Measurements from ENCODE around the gene PDHA1.

PDHA1 gene

GRCh38 chrX:19388741-19389140, 45.0 kb downstream of the PDHA1 start:
- H3K27me3 ChIP-seq (ENCODE audit: insufficient read depth, low read depth, severe bottlenecking), result peaks cover 19% of the 10 kb centered on the region
- H3K4me3 ChIP-seq (ENCODE audit: low read depth, low read length), result no peak overlapping the region
- H3K36me3 ChIP-seq, result no peaks in the 10 kb centered on the region
- no peak for DNase-seq
- no peak overlapping the region for H3K27ac ChIP-seq
- no peak for TF ChIP-seq CTCF (IDR thresholded peaks at IDR 0.05; ENCODE audit: low read depth, low read length)
- H3K9me3 ChIP-seq (ENCODE audit: severe bottlenecking), result peaks cover 2% of the 10 kb centered on the region

GRCh38 chrX:19389227-19389845, 45.6 kb downstream of the PDHA1 start:
- Histone ChIP-seq H3K9me3 (ENCODE audit: severe bottlenecking) (peaks cover 2% of the 10 kb centered on the region), H3K27ac (no peak overlapping the region), H3K4me3 (ENCODE audit: low read depth, low read length) (no peak overlapping the region), H3K36me3 (no peaks in the 10 kb centered on the region), H3K27me3 (ENCODE audit: insufficient read depth, low read depth, severe bottlenecking) (peaks cover 23% of the 10 kb centered on the region)
- DNase-seq, result no peak
- no peak for TF ChIP-seq CTCF (IDR thresholded peaks at IDR 0.05; ENCODE audit: low read depth, low read length)

GRCh38 chrX:19392078-19392477, 48.4 kb downstream of the PDHA1 start:
- DNase-seq, result no peak
- Histone ChIP-seq H3K9me3 (ENCODE audit: severe bottlenecking) (no peaks in the 10 kb centered on the region), H3K27ac (no peak overlapping the region), H3K4me3 (ENCODE audit: low read depth, low read length) (no peak overlapping the region), H3K36me3 (no peaks in the 10 kb centered on the region), H3K27me3 (ENCODE audit: insufficient read depth, low read depth, severe bottlenecking) (peaks cover 28% of the 10 kb centered on the region)
- TF ChIP-seq CTCF (IDR thresholded peaks at IDR 0.05; ENCODE audit: low read depth, low read length), result no peak

GRCh38 chrX:19392703-19393102, 49.0 kb downstream of the PDHA1 start:
- H3K36me3 ChIP-seq, result no peaks in the 10 kb centered on the region
- H3K27ac ChIP-seq, result no peak overlapping the region
- H3K9me3 ChIP-seq (ENCODE audit: severe bottlenecking), result no peaks in the 10 kb centered on the region
- no peak for TF ChIP-seq CTCF (IDR thresholded peaks at IDR 0.05; ENCODE audit: low read depth, low read length)
- DNase-seq, result no peak
- peaks cover 24% of the 10 kb centered on the region for H3K27me3 ChIP-seq (ENCODE audit: insufficient read depth, low read depth, severe bottlenecking)
- H3K4me3 ChIP-seq (ENCODE audit: low read depth, low read length), result no peak overlapping the region

- Histone ChIP-seq H3K36me3 (no peaks in the 10 kb centered on the region), H3K9me3 (ENCODE audit: severe bottlenecking) (no peaks in the 10 kb centered on the region), H3K27me3 (ENCODE audit: insufficient read depth, low read depth, severe bottlenecking) (peaks cover 15% of the 10 kb centered on the region), H3K27ac (no peak overlapping the region), H3K4me3 (ENCODE audit: low read depth, low read length) (no peak overlapping the region)
- DNase-seq, result no peak
- no peak for TF ChIP-seq CTCF (IDR thresholded peaks at IDR 0.05; ENCODE audit: low read depth, low read length)
Observed at GRCh38 chrX:19403696-19404095, 60.0 kb downstream of the PDHA1 start.

GRCh38 chrX:19410259-19410658, 66.5 kb downstream of the PDHA1 start:
- Histone ChIP-seq H3K9me3 (ENCODE audit: severe bottlenecking) (no peaks in the 10 kb centered on the region), H3K27ac (no peak overlapping the region), H3K4me3 (ENCODE audit: low read depth, low read length) (no peak overlapping the region), H3K27me3 (ENCODE audit: insufficient read depth, low read depth, severe bottlenecking) (peaks cover 6% of the 10 kb centered on the region), H3K36me3 (no peaks in the 10 kb centered on the region)
- no peak for DNase-seq
- TF ChIP-seq CTCF (IDR thresholded peaks at IDR 0.05; ENCODE audit: low read depth, low read length), result no peak

All from WERI-Rb-1 (cell line).